Tibial artery (tissue), 4 donors: ENCODE data around the gene MS4A4A.

Source experiments
- DNase-seq, 2 donors: peaks; one replicate each; pipeline ENCODE4 v3.0.0-alpha.2; 2019
- H3K27ac ChIP-seq, 2 donors: fragments of 200-600 bp; sonication (generic) in 1 of 2; 1 replicate in 1 of 2; 2 replicates in 1 of 2; pipeline ENCODE4 v1.5.1; 2018 to 2019; ENCODE audit warnings: mild to moderate bottlenecking in 1 of 2
- H3K27me3 ChIP-seq, 2 donors: fragments of 200-600 bp; sonication (generic) in 1 of 2; one replicate each; pipeline versions ENCODE4 v1.5.1 to v1.6.0; 2016 to 2019
- H3K36me3 ChIP-seq, 3 donors: fragments of 200-600 bp; sonication (generic) in 2 of 3; one replicate each; pipeline ENCODE4 v1.5.1; 2016 to 2019; ENCODE audit warnings: mild to moderate bottlenecking in 2 of 3
- H3K4me1 ChIP-seq, 4 donors: fragments of 200-600 bp; sonication (generic) in 2 of 4; 1 replicate in 3 of 4; 2 replicates in 1 of 4; pipeline ENCODE4 v1.5.1; 2016 to 2019
- H3K4me3 ChIP-seq, 2 donors: fragments of 200-600 bp; sonication (generic) in 1 of 2; 1 replicate in 1 of 2; 2 replicates in 1 of 2; pipeline ENCODE4 v1.5.1; 2018 to 2019; ENCODE audit warnings: mild to moderate bottlenecking in 2 of 2
- H3K9me3 ChIP-seq, 3 donors: fragments of 200-600 bp; sonication (generic) in 1 of 3; one replicate each; pipeline ENCODE4 v1.5.1; 2016 to 2019
- intact Hi-C: fragments of 100-400 bp; cut with DNase I; formaldehyde crosslinking; loops from one replicate; pipeline ENCODE4 v1.15.0; 2023; ENCODE audit warnings: low total_unique reads
- TF ChIP-seq, protein P1 (sequence below), 2 experiments: fragments of 200-600 bp in 1 of 2; fragments of 450-650 bp in 1 of 2; IDR thresholded peaks; one replicate each; pipeline ENCODE4 v1.5.1; 2017 to 2019; ENCODE audit warnings: antibody characterized with exemption in 2 of 2, mild to moderate bottlenecking in 1 of 2, moderate library complexity in 1 of 2

MS4A4A gene

DNA sequence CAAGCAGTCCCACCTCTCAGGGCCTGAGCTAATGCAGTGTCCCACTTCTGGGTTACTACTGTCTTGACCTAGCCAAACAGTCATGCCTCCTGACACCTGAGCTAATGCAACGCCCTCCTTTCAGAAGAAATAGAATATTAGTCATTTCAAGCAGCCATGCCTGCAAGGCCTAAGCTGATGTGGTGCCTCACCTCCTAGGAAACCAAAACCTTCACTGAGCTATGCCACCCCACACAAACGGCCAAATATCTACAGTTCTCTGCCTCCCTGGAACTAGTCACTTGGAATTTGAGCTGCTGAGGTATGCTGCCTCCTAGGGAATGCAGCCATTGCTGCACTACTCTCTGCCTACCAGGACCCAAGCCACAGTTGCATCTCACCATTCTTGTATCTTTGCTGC is 38.3 kb downstream of the MS4A4A start:
- no peaks in the 10 kb centered on the region for H3K4me1 ChIP-seq
- H3K36me3 ChIP-seq, result no peaks in the 10 kb centered on the region
- TF ChIP-seq, protein P1, sequence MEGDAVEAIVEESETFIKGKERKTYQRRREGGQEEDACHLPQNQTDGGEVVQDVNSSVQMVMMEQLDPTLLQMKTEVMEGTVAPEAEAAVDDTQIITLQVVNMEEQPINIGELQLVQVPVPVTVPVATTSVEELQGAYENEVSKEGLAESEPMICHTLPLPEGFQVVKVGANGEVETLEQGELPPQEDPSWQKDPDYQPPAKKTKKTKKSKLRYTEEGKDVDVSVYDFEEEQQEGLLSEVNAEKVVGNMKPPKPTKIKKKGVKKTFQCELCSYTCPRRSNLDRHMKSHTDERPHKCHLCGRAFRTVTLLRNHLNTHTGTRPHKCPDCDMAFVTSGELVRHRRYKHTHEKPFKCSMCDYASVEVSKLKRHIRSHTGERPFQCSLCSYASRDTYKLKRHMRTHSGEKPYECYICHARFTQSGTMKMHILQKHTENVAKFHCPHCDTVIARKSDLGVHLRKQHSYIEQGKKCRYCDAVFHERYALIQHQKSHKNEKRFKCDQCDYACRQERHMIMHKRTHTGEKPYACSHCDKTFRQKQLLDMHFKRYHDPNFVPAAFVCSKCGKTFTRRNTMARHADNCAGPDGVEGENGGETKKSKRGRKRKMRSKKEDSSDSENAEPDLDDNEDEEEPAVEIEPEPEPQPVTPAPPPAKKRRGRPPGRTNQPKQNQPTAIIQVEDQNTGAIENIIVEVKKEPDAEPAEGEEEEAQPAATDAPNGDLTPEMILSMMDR (IDR thresholded peaks at IDR 0.05), result no peak
- no peak overlapping the region for H3K4me3 ChIP-seq
- H3K27ac ChIP-seq, result no peak overlapping the region
- H3K27me3 ChIP-seq, result no peaks in the 10 kb centered on the region
- no peak for DNase-seq
- H3K9me3 ChIP-seq, result peaks cover 0 to 8% (median 0%) of the 10 kb centered on the region in 3 donors
- intact Hi-C loops, result no loop called here

DNA sequence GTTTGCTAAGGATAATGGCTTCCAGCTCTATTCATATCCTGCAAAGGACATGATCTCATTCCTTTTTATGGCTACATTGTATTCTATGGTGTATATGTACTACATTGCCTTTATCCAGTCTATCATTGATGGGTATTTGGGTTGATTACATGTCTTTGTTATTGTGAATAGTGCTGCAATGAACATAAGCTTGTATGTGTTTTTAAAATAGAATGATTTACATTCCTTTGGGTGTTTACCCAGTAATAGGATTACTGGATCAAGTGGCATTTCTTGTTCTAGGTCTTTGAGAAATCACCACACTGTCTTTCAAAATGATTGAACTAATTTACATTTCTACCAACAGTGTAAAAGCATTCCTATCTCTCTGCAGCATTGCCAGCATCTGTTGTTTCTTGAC is 40.6 kb downstream of the MS4A4A start:
- Histone ChIP-seq H3K27me3 (no peaks in the 10 kb centered on the region), H3K4me1 (no peaks in the 10 kb centered on the region), H3K27ac (no peak overlapping the region), H3K9me3 (peaks cover 0 to 8% (median 3%) of the 10 kb centered on the region in 3 donors), H3K36me3 (no peaks in the 10 kb centered on the region), H3K4me3 (no peak overlapping the region)
- intact Hi-C loops, result no loop called here
- TF ChIP-seq, protein P1 (IDR thresholded peaks at IDR 0.05), result no peak
- DNase-seq, result no peak

DNA sequence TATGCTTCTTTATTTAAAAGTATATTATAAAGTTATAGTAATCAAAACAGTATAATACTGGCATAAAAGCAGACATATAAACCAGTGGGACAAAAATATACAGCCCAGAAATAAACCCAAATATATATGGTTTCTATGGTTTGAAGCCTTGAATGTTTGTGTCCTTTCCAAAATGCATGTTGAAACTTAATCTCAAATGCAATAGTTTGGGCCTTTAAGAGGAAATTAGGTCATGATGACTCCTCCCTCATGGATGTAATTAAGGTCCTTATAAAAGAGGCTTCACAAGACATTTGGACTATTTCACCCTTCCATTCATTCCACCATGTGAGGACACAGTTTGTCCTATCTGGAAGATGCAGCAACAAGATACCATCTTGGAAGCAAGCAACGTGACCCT is 46.5 kb downstream of the MS4A4A start, which contains the start of gene MS4A6E:
MS4A6E (plus strand) TSS at position 301 of the 400 bp plus-strand sequence. CDS start 7,641 bp downstream, outside the sequence.
- peaks cover 0 to 4% (median 3%) of the 10 kb centered on the region in 3 donors for H3K9me3 ChIP-seq
- no peak for DNase-seq
- H3K36me3 ChIP-seq, result no peaks in the 10 kb centered on the region
- H3K27me3 ChIP-seq, result no peaks in the 10 kb centered on the region
- intact Hi-C loops, result no loop called here
- H3K4me1 ChIP-seq, result no peaks in the 10 kb centered on the region
- TF ChIP-seq, protein P1 (IDR thresholded peaks at IDR 0.05), result no peak
- no peak within 1 kb of the TSS for H3K4me3 ChIP-seq
- H3K27ac ChIP-seq, result no peak within 1 kb of the TSS

DNA sequence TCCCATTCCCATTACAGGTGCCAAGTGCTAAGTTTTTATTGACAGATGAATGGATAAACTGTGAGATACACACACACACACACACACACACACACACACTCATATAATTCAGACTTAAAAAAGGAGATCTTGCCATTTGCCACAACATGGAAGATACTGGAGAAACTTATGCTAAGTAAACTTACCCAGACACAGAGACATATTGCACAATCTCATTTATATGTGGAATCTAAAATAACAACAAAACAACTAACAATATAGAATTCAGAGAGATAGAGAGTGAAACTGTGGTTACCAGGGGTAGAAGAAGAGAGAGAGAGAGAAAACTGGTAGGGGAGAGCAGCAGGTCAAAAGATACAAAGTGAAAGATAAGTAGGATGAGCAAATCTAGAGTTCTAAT is 48.0 kb downstream of the MS4A4A start:
- Histone ChIP-seq H3K27me3 (no peaks in the 10 kb centered on the region), H3K4me1 (no peaks in the 10 kb centered on the region), H3K9me3 (peaks cover 0 to 4% (median 3%) of the 10 kb centered on the region in 3 donors), H3K36me3 (no peaks in the 10 kb centered on the region), H3K4me3 (no peak overlapping the region), H3K27ac (no peak overlapping the region)
- intact Hi-C loops, result no loop called here
- TF ChIP-seq, protein P1 (IDR thresholded peaks at IDR 0.05), result no peak
- DNase-seq, result no peak

DNA sequence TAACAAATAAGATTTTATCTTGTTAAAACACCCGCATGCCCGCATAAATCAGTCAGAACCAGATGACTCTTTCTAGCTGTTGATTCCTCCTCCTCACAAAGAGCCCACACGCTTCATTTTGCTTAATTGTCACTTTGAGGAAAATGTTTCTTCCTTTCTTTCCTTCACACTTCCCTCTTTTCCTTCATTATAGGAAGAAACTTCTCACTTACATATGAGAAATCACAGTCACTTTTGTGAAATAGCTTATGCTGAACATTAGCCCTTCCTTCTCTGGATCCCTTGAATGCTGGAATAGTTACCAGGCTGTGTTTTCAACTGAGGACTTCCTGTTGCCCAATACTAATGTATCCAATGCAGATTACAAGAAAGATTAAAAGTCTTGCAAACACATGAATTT is 52.4 kb downstream of the MS4A4A start:
- Histone ChIP-seq H3K4me3 (no peak overlapping the region), H3K36me3 (no peaks in the 10 kb centered on the region), H3K27me3 (no peaks in the 10 kb centered on the region), H3K4me1 (no peaks in the 10 kb centered on the region), H3K9me3 (no peaks in the 10 kb centered on the region), H3K27ac (no peak overlapping the region)
- TF ChIP-seq, protein P1 (IDR thresholded peaks at IDR 0.05), result no peak
- intact Hi-C loops, result no loop called here
- no peak for DNase-seq
